ENCODE data around the gene NONO.

GRCh38 chrX:71304561-71304960 lies 21.1 kb downstream of the NONO start:
- TF ChIP-seq CTCF (conservative IDR thresholded peaks at IDR 0.05; ENCODE audit: low read depth, low read length): no peak
- no peak for TF ChIP-seq CHD1 (IDR thresholded peaks at IDR 0.05; ENCODE audit: low read depth, low read length)
- no peak for TF ChIP-seq POLR2A (IDR thresholded peaks at IDR 0.05; ENCODE audit: low read depth, low read length)
- TF ChIP-seq RFX5 (IDR thresholded peaks at IDR 0.05; ENCODE audit: low read depth, low read length): no peak

Measured in IMR-90 (cell line).